ENCODE measurements around the gene FAF1.
"Not testable (repeated sequence)": the region's sequence is repeated elsewhere in the genome, so short reads cannot be mapped to it uniquely, and the experiment has no call there.

The FAF1 gene

DNA sequence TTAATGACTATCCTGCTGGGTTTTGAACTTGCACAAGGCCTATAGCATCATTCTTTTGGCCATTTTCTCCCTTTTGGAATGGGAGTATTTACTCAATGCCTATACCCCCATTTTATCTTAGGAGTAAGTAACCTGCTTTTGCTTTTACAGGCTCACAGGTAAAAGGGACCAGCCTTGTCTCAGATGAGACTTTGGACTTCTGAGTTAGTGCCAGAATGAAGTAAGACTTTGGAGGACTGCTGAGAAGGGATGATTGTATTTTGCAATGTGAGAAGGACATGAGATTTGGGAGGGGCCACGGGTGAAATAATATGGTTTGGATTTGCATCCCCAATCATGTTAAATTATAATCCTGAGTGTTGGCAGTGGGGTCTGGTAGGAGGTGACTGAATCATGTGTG lies 212.7 kb downstream of the FAF1 start:
- no peak for DNase-seq

DNA sequence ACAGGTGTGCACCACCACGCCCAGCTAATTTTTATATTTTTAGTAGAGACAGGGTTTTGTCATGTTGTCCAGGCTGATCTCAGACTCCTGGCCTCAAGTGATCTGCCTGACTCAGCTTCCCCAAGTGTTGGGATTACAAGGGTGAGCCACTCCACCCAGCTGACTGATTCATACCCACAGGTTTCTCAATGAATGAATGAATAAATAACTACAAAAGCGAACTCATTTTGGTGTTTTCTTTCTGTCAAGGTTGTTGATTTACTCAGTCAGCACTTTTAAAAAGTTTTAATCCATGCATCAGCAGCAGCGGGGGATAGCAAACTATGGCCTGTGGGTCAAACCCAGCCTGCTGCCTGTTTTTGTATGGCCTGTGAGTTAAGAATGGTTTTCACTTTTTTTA lies 217.5 kb downstream of the FAF1 start:
- no peak for DNase-seq

DNA sequence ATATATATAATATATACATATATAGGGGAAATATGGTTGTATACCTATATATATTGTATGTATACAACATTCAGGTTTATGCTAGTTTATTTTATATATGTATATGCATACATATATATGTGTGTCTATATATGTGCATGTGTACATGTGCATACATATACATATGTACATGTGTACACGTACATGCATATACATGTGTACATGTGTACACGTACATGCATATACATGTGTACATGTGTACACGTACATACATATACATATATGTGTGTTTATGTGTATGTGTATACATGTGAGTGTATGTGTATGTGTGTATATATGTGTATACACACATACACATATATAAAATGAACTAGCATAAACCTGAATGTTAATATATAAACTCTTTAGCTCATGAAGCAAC lies 220.9 kb downstream of the FAF1 start:
- no peak for DNase-seq

DNA sequence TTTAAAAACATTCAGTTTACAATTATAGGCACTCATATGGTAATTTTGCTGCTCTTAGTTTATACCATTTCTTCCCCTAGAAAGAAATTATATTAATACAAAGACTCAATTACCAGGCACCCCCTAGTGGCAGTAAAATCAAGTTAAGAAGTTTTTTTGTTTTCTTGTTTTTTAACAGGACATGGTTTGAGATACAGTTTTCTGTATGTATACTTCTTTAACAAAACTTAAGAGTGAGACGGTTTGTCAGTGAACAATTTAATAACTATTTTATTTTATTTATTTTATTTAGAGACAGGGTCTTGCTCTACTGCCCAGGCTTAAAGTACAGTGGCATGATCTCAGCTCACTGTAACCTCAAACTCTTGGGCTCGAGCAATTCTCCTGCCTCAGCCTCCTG lies 224.6 kb downstream of the FAF1 start:
- peak; percentile 12 for DNase-seq

DNA sequence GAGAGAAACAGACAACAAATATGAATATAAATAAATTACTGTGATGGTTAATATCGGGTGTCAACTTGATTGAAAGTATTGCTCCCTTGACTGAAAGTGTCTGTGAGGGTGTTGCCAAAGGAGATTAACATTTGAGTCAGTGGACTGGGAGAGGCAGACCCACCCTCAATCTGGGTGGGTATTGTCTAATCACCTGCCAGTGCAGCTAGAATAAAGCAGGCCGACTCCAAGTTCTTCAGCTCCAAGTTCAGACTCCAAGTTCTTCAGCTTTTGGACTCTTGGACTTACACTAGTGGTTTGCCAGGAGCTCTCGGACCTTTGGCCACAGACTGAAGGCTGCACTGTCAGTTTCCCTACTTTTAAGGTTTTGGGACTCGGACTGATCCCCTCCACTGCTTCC lies 232.5 kb downstream of the FAF1 start:
- DNase-seq: not testable (repeated sequence)

DNA sequence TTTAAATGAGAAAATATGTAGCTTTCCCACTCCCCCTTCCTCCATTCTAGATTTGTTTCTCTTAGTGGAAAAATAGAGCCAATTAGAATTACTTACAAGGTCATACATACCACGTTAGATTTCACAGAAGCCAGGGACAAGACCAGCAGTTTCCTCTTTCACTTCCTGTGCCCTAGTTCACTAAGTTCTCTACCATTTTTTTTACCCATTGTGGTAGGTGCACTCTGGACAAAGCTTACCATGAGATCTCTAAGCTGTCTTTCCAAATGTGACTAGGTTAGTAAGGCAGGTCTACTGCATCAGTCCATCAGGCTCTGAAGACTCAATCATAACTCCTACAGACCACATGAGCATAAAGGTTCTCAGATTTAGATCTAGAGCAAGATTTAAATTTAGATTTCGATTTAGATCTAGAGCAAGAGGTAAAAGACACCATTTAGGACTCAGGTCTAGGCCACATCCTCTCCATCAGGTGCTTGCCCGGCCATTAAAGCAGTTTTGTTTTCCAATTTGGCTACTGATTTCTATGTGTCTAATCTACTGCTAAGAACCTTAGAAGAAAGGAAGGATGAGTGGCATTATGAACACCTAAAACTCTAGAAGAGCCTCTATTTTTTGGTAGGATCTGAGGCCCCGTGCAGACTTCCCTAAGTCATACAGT lies 235.3 kb downstream of the FAF1 start:
- DNase-seq: peak; percentile 28

DNA sequence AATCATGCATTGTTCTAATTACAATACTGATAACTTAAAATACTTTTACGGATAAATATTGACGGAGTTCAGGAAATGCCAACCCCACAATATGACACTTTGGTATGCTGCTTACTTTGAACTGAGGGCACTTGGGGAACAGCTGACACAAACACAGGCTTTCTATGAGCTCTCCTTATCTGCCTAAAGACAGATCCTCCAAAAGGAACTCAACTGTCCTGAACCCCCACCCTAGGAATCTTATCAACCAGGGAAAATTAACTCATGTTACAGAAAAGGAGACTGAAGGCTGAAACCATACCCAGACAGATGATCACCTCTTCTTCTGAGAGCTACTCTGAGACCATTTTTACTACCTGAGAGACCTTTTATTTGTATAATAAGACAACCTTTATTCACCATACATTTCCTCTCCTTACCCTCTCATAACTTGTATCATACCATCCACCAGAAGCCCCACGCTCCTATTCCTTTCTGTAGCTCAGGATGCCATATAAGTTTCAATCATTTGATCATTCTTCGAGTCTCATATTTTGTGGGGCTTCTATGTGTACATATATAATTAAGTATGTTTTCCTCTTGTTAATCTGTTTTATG lies 239.5 kb downstream of the FAF1 start:
- DNase-seq: no peak

DNA sequence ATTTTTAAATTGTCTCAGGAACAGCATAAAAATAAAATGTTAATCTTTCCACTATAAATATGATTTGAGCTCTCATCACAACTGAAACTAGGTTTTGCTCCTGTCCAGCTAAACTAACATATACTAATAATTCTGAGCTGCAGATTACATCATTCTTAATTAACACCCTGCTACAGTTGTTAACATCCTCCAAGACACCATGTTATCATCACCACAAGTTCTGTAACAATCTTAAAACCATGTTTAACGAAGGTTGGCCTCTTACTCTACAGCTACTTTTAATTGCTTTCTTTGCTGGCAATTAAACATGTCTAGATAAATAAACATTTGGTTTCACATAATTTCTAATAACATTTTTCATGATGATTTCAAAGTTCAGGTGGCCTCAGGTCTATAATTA lies 240.9 kb downstream of the FAF1 start:
- no peak for DNase-seq

DNA sequence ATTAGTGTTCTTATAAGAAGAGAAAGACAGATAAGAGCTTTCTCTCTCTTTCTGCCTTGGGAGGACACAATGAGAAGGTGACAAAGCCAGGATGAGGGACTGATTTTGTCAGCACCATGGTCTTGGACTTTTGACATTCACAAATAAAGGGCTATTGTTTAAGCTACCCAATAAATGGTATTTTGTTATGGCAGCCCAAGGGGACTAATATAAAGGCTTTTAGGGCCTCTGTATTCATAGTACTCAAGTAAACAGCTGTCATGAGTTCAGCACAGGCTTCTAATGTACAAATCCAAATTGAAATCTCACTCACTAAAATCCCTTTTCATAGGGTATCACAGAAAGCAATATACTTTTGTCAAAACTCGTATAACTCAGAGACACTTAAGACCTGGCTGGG lies 242.7 kb downstream of the FAF1 start:
- no peak for DNase-seq

DNA sequence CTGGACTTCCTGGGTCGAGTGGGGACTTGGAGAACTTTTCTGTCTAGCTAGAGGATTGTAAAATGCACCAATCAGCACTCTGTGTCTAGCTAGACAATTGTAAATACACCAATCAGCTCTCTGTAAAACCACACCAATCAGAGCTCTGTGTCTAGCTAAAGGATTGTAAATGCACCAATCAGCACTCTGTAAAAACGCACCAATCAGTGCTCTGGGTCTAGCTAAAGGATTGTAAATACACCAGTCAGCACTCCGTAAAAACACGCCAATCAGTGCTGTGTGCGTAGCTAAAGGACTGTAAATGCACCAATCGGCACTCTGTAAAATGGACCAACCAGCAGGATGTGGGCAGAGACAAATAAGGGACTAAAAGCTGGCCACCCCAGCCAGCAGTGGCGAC lies 243.6 kb downstream of the FAF1 start:
- not testable (repeated sequence) for DNase-seq

DNA sequence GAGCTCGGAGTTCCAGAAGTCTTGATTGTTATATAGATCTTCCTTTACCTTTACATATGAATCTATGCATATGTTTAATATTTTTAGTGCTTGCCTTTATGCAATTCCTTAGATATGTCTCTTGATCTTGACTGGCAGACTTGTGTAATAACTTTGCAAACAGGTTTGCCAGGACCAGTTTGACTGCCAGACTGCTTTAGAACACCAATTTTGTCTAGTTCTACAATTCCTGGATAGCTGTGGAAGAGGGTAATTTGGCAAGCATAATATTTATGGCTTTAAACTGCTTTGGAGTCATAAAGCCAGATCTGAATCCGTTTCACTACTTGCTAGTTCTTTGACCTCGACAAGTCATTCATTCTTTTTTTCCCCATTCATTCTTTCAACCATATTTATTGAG lies 250.0 kb downstream of the FAF1 start:
- no peak for DNase-seq

DNA sequence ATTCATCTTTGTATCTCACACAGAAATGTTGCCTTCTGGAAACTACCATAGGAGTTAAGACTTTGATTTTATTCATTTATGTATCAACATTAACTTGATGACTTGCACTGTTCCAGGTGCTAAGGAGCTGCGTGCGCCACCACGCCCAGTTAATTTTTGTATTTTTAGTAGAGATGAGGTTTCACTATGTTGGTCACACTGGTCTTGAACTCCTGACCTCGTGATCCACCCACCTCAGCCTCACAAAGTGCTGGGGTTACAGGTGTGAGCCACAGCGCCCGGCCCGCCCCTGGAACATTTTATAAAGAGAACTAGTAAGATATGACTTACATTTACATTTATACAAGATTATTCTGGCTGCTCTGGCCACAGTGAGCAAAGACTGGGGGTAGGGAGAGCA lies 252.2 kb downstream of the FAF1 start:
- no peak for DNase-seq

DNA sequence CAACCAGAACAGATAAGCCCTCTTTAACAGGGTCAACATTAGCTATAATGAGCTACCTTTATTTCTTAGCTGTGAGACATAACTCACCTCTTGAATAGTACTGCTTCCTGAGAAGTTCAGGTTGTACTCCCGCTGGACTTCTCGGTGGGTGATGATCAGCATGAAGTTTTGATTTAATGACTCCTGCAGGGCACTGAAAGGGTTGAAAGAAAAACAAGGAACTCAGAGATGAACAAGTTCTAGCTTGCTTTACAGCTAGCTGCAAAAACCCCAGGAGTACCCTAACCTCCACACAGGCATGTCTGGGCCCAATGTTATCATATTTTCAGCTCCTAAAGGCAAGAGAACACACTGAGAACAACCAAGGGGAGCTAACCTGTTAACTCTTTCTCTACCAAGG lies 254.4 kb downstream of the FAF1 start:
- no peak for DNase-seq

DNA sequence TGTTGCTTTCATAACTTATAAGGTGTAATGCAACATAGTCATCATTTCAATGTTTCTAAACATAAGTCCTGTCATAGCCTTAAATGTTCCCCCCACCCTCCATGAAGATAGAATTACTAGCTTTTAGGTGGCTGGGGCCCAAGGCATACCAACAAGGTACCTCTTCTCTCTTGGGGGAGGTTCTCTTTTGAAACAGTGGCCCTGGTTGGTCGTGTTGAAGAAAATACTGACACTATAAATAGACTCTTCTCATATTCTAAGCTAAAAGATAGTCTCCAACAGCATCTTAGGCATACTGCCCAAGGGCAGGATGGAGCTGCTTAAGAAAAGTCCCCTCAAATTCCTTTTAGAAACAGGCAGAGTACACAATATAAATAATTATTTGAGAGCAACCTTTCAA lies 255.0 kb downstream of the FAF1 start:
- DNase-seq: no peak

DNA sequence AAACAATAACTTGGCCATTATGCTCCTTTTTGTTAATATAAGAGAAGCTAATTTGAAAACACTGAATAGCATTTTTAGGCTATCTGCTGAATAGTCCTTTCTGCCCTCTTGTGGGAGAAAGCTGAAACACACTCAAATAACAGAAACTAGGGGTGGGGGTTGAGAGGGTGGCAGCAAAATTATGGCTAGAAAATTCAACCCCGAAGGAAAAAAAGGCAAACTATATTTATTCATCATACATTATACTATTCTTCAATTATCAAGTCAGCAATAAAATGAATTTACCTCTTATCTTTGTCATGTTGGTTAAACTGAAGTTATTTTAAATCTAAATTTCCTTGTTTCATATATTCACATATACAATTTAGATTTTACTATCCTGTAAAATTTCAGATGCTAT lies 255.9 kb downstream of the FAF1 start:
- peak; percentile 29 for DNase-seq

DNA sequence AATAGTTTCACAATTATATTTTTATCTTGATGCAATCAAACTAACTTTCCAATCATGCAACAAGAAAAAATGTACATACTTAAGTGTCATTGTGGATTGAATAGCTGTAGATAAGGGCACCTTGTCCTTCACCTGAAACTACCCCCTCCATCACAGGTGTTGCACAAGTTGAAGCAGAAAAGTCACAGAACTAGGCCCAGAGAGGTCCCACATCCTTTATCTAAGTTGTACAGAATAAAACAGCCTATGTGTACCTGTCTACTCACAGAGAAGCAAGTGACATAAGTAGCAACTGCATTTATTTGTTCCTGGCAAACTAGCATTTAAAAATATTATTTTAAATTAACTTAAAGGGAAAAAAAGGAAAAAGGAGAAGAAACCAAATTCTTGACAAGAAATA lies 256.8 kb downstream of the FAF1 start:
- no peak for DNase-seq

DNA sequence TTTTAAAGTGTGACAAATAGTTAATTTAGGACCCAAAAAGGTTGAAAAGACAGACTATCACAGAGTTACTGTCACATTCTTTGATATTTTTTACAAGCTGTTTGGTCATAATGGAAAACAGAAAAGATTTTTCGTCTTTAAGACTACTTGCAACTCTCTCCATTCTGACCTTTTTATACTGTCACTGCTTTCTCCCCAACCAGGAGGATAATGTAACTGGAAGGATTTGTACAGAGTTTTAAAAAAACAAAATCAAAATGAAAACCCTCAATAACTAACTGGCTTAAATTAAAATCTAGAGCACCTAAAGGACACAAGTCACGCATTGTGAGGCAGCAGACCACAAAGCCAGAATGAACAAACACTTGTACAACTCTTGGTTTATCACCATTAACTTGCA lies 257.7 kb downstream of the FAF1 start:
- no peak for DNase-seq

DNA sequence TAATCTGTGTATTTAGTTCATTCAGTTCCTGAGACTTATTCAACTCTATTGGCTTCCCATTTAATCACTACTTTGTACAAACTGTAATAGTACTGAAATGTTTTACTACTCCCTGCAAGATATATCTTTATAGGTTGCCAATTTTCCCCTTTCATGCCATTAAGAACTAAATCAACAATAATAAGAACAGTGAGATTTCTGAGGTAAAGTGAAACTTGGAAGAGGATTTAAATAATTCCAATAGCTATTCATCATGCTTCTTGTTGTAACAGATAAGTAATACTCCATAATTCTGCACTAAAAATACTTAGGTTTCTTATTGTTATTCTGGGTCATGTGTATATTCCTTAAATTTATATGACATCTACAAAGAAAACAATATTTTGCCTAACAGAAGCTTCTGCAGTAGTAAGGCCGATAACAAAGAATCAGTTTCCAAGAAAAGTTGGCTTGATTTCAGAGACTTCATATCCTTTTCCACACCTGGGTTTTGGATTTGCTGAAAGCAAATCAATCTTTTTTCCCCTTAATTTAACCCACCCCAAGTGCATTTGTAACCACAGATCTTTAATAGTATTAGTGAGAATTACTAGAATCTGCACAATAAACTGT lies 258.3 kb downstream of the FAF1 start:
- no peak for DNase-seq

DNA sequence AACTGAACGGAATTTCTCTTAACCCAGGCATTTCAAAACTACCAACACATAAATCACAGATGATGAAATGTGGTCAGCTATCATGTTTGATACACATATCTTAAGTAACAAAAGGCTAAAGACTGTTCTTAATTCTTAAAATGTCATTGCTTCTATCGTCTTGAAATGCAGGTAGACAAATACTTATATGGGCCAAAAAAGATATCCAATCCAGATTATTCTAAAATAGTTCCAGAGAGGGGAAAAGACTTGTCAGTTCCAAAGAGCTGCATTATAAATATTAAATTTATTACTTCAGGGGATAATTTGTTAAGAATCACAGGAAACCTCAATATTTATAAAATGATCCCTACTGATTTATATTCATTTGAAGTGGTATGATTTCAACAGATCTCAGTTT lies 259.4 kb downstream of the FAF1 start:
- DNase-seq: no peak

DNA sequence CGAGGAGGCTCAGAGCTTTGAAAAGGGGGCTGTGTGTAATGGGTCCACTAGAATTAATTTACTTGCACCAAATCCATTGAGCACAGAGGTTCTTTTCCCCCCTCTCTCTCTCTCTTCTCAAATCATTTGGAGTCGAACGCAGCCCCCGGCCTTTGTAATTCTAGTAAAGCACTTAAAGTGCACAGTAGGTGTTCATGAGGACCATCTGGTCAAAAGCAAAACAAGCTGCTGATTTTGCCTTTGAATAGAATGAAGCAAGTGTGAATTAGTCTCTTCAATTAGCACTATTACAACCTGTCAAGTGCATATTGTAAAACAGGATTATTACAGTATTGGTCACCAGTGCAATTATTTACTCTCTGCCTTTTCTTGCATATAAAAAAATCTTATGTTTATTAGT lies 259.9 kb downstream of the FAF1 start:
- DNase-seq: no peak

DNA sequence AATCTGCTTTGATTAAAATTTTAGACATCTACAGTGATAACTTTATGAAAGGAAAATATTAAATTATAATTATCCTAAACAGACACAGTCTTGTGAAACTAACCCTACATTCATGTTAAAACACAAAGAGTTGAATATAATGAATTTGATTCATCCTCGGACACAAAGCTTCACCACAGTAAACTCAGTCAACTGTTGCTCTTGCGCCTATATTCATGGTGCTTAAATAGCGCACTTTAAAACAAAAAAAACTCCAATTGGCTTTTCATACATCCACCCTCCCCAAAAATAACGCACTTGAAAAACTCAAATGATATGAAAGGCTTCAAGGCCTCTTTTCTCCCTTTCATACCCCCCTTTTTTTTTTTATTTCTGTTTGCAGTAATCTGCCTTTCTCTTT lies 260.3 kb downstream of the FAF1 start:
- DNase-seq: no peak

DNA sequence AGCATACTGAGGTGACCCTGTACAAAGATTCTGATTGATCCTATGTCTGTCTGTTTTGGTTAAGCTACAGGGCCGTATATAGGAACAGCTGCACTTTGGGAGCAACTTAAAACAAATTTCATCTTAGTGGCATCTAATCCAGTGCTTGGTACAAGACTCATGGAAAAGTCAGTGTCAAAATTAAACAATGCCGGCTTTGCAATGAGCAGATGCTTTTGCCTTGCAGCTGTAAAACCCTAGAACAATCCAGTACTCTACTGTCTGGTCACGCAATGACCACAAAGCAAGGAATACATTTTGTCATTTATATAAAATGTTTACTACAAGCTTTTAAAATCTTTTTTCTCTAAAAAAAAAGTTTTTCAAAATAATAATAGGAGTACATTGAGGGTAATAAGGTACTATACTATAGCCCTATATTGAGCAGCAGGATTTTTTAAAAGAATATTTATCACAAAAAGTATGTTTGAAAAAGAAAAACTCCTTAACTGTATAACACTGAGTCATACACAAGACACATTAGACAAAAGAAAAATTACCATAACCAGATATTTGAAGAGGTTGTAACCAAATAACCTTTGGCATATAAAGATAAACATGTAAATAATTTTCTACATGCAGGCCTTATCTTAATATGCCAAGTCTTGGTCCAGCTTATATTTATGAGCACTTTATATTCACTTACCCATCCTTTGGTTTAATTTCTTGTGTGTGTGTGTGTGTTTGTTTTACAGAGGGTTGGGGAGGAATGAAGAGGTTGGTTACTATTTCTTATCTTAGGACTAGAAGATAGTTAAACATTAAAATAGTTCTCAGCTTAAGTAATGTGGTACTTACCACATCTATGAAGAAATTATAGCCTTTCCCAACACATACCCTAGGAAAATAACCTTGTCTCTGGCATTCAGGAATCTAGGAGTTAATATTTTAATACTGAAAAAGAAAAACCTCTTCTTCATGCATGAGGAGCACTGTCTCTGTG lies 262.3 kb downstream of the FAF1 start:
- no peak for DNase-seq

DNA sequence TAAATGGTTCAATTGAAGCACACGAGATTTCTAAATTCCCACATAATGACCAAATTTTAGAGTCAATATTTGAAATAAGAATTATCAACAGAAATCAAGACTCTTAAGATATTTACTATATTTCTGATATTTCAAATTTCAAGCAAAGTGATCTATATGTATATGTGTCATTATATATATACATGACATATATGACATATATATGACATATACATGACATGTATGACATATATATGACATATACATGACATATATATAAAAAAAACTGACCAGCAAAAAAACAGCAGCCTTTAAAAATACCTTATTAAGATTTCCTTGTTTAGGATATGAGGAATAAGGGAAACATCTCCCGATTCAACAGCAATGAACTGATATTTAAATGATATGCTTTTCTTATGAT lies 266.2 kb downstream of the FAF1 start:
- DNase-seq: no peak

DNA sequence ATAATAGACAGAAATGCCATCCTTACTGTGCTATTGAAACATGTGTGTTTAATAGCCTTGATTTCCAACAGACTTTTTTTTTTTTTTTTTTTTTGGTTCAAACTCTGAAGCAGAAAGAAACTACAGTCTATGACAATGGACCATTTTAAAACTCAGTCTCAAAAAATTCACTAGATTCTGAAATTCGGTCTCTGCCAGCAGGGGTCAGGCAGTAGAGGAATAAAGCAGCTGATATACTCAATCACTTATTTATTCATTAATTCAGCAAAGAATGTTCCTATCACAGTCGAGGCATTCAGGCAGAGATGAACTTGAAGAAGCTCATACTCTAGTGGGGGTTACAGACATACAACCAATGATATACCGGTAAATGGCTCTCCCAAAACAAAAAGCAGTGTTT lies 275.9 kb downstream of the FAF1 start:
- DNase-seq: no peak
